Caco-2 (cell line): ENCODE measurements around the gene CDKAL1. TPM values are rescaled to one million over a fixed set of nuclear protein-coding genes. Genes with fewer than 3 reads are reported as not detected.

Experiments used
- BruUV-seq: library from RNA; stranded (reverse); fragments of 400-500 nt; replicated peaks from 2 replicates; lab custom pipeline; 2021; lab: Mats Ljungman, UMichigan
- CTCF ChIA-PET: fragments of 300-600 bp; sonication (Branson Sonifier 250); formaldehyde crosslinking; loops from one replicate; lab custom pipeline; 2022; ENCODE audit warnings: antibody characterized with exemption; lab: Charles Lee
- POLR2A ChIA-PET: fragments of 300-600 bp; sonication (Branson Sonifier 250); formaldehyde crosslinking; loops from one replicate; lab custom pipeline; 2022; ENCODE audit warnings: antibody characterized with exemption; lab: Charles Lee
- DNase-seq, 2 experiments: peaks; one replicate each; pipeline versions ENCODE4 v3.0.0 to v3.0.0-alpha.2; 2020 to 2022
- H3K27me3 ChIP-seq: replicated peaks from 2 replicates; pipeline ENCODE4 v1.6.0; 2011; ENCODE audit warnings: low read length; ENCODE audit not compliant: control insufficient read depth, insufficient read depth
- H3K36me3 ChIP-seq: 2 replicates; pipeline ENCODE4 v1.5.1; 2011; ENCODE audit warnings: low read length; ENCODE audit not compliant: control insufficient read depth, insufficient read depth
- H3K4me1 ChIP-seq: fragments of 250-450 bp; sonication (Bioruptor Pico); 2 replicates; pipeline ENCODE4 v1.5.1; 2020; ENCODE audit warnings: mild to moderate bottlenecking
- H3K4me3 ChIP-seq: 2 replicates; pipeline ENCODE4 v1.5.1; 2011; ENCODE audit warnings: low read depth, mild to moderate bottlenecking, control low read depth, low read length
- H3K9me3 ChIP-seq: fragments of 250-450 bp; sonication (Bioruptor Pico); 2 replicates; pipeline ENCODE4 v1.5.1; 2020; ENCODE audit warnings: mild to moderate bottlenecking, moderate library complexity
- H3K27ac Mint-ChIP-seq: one replicate; pipeline ENCODE4 v1.8.0; 2022; ENCODE audit warnings: mixed read lengths; ENCODE audit not compliant: unreplicated experiment
- H3K27me3 Mint-ChIP-seq: one replicate; pipeline ENCODE4 v1.8.0; 2022; ENCODE audit warnings: mixed read lengths; ENCODE audit not compliant: insufficient read depth, unreplicated experiment
- H3K36me3 Mint-ChIP-seq: one replicate; pipeline ENCODE4 v1.8.0; 2022; ENCODE audit warnings: mild to moderate bottlenecking, mixed read lengths; ENCODE audit not compliant: insufficient read depth, unreplicated experiment
- H3K4me1 Mint-ChIP-seq: one replicate; pipeline ENCODE4 v1.8.0; 2022; ENCODE audit warnings: low read depth, mixed read lengths; ENCODE audit not compliant: unreplicated experiment
- H3K4me3 Mint-ChIP-seq: one replicate; pipeline ENCODE4 v1.8.0; 2022; ENCODE audit warnings: mild to moderate bottlenecking, moderate library complexity, mixed read lengths; ENCODE audit not compliant: unreplicated experiment
- H3K9me3 Mint-ChIP-seq: one replicate; pipeline ENCODE4 v1.8.0; 2022; ENCODE audit warnings: mixed read lengths; ENCODE audit not compliant: unreplicated experiment
- intact Hi-C: fragments of 100-400 bp; cut with micrococcal nuclease; formaldehyde crosslinking; loops from one replicate; pipeline ENCODE4 v1.10.0; 2022; ENCODE audit not compliant: unreplicated experiment
- total RNA-seq: library from RNA; stranded (reverse); gene quantifications from 2 replicates; pipeline ENCODE4 v1.2.3, GENCODE V29; 2022
- TF ChIP-seq, protein P1 (sequence below), 2 experiments: fragments of 200-600 bp in 1 of 2; IDR thresholded peaks; 1 replicate in 1 of 2; 2 replicates in 1 of 2; pipeline versions ENCODE4 v1.5.1 to v1.8.0; 2011 to 2022; ENCODE audit warnings: antibody characterized with exemption in 1 of 2, control low read depth in 1 of 2, inconsistent platforms in 1 of 2, low read depth in 1 of 2, low read length in 1 of 2, mild to moderate bottlenecking in 1 of 2, moderate library complexity in 1 of 2; ENCODE audit not compliant: insufficient read depth in 1 of 2, severe bottlenecking in 1 of 2, unreplicated experiment in 1 of 2

CDKAL1 gene
- total RNA-seq, 1 experiment from 2014 or later = 18.7 TPM

DNA sequence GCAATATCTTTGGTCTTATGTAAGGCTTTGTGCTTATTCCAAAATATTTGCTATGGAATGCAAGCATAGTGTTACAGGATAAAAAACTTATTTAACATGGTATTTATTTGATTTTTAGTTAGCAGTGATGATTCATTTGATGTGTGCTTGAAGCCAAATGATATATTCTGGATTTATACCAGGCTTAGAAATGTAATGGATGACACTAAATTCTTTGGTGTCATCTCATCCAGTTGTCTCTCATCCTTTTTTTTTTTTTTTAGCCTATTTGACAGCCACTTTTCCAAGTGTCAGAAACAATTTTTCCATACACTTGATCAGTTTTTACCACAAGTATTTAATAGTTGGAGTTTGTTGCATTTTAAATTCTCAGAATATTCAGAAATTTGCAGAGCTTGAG, 515.3 kb downstream of the CDKAL1 start:
- H3K4me1 Mint-ChIP-seq = peaks cover 12% of the 10 kb centered on the region
- CTCF ChIA-PET = no interaction called here
- H3K4me1 ChIP-seq = peaks cover 10% of the 10 kb centered on the region; the same call in 1 of the 2 replicates

DNA sequence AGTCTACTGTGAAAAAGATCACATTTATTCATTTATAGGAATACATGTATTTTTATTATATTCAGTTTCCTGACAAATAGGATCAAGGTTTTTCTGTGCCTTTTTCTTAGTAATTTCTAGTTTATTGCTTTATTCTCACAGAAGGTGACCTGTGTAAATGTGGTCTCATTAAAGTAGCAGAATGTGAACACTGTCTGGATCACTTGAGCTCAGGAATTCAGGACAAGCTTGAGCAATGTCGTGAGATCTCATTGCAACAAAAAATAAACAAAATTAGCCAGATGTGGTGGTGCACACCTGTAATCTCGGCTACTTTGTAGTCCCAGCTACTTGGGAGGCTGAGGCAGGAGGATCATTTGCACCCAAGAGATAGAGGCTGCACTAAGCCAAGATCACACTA, 516.7 kb downstream of the CDKAL1 start:
- Mint-ChIP-seq H3K36me3 (no peaks in the 10 kb centered on the region), H3K9me3 (no peaks in the 10 kb centered on the region), H3K4me1 (no peaks in the 10 kb centered on the region), H3K4me3 (no peak overlapping the region), H3K27ac (no peak overlapping the region), H3K27me3 (no peaks in the 10 kb centered on the region)
- H3K27me3 ChIP-seq = no peaks in the 10 kb centered on the region
- no peaks in the 10 kb centered on the region for H3K9me3 ChIP-seq
- H3K4me1 ChIP-seq = no peaks in the 10 kb centered on the region
- TF ChIP-seq, protein P1, sequence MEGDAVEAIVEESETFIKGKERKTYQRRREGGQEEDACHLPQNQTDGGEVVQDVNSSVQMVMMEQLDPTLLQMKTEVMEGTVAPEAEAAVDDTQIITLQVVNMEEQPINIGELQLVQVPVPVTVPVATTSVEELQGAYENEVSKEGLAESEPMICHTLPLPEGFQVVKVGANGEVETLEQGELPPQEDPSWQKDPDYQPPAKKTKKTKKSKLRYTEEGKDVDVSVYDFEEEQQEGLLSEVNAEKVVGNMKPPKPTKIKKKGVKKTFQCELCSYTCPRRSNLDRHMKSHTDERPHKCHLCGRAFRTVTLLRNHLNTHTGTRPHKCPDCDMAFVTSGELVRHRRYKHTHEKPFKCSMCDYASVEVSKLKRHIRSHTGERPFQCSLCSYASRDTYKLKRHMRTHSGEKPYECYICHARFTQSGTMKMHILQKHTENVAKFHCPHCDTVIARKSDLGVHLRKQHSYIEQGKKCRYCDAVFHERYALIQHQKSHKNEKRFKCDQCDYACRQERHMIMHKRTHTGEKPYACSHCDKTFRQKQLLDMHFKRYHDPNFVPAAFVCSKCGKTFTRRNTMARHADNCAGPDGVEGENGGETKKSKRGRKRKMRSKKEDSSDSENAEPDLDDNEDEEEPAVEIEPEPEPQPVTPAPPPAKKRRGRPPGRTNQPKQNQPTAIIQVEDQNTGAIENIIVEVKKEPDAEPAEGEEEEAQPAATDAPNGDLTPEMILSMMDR (IDR thresholded peaks at IDR 0.05; ENCODE audit: insufficient read depth in 1 of 2, low read depth in 1 of 2, low read length in 1 of 2, severe bottlenecking in 1 of 2, unreplicated experiment in 1 of 2) = no peak
- CTCF ChIA-PET = no interaction called here
- DNase-seq = no peak
- POLR2A ChIA-PET = no interaction called here
- no peaks in the 10 kb centered on the region for H3K36me3 ChIP-seq
- no TSS peak for BruUV-seq
- H3K4me3 ChIP-seq = no peak overlapping the region
- intact Hi-C loops = no loop called here

More for the DNA sequence above, 515.3 kb downstream of the CDKAL1 start:
- no TSS peak for BruUV-seq
- H3K9me3 Mint-ChIP-seq = no peaks in the 10 kb centered on the region
- Histone ChIP-seq H3K9me3 (no peaks in the 10 kb centered on the region), H3K4me3 (no peak overlapping the region), H3K36me3 (no peaks in the 10 kb centered on the region), H3K27me3 (no peaks in the 10 kb centered on the region)
- no peak overlapping the region for H3K4me3 Mint-ChIP-seq
- no peaks in the 10 kb centered on the region for H3K27me3 Mint-ChIP-seq
- intact Hi-C loops = no loop called here
- H3K27ac Mint-ChIP-seq = no peak overlapping the region
- TF ChIP-seq, protein P1 (IDR thresholded peaks at IDR 0.05; ENCODE audit: insufficient read depth in 1 of 2, low read depth in 1 of 2, low read length in 1 of 2, severe bottlenecking in 1 of 2, unreplicated experiment in 1 of 2) = no peak
- no peak for DNase-seq
- POLR2A ChIA-PET = no interaction called here
- H3K36me3 Mint-ChIP-seq = no peaks in the 10 kb centered on the region

DNA sequence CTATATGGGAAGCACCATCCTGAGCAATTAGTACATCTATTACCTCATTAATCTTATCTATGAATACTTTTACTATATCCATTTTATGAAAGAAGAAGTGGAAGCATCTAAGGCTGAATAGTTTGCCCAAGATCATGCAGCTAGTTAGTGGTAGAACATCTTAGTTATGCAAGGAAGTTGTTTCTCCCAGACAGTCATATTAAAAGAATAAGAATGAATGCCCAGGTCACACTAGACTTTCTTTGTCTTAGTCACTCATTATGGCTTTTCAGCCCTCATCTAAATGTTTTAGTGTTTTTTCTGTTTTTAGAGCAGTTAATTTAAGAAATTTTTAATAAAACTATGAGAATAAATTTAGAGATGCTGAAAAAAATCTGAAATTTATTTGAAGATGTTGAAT, 517.5 kb downstream of the CDKAL1 start:
- Mint-ChIP-seq H3K27ac (no peak overlapping the region), H3K27me3 (no peaks in the 10 kb centered on the region), H3K36me3 (no peaks in the 10 kb centered on the region), H3K9me3 (no peaks in the 10 kb centered on the region), H3K4me1 (no peaks in the 10 kb centered on the region), H3K4me3 (no peak overlapping the region)
- ChIA-PET CTCF (no interaction called here), POLR2A (no interaction called here)
- TF ChIP-seq, protein P1 (IDR thresholded peaks at IDR 0.05; ENCODE audit: insufficient read depth in 1 of 2, low read depth in 1 of 2, low read length in 1 of 2, severe bottlenecking in 1 of 2, unreplicated experiment in 1 of 2) = no peak
- no peaks in the 10 kb centered on the region for H3K9me3 ChIP-seq
- H3K27me3 ChIP-seq = no peaks in the 10 kb centered on the region
- no peaks in the 10 kb centered on the region for H3K36me3 ChIP-seq
- no peaks in the 10 kb centered on the region for H3K4me1 ChIP-seq
- no TSS peak for BruUV-seq
- H3K4me3 ChIP-seq = no peak overlapping the region
- intact Hi-C loops = no loop called here
- no peak for DNase-seq
